ENCODE results near the gene PLA2G6. TPM values are rescaled to one million over a fixed set of nuclear protein-coding genes. Genes with fewer than 3 reads are reported as not detected.

Gene PLA2G6
- total RNA-seq, 1 experiment from 2014 or later, result 6.0 TPM

GRCh38 chr22:38219632-38220031 lies 38.0 kb upstream of the PLA2G6 start:
- H3F3A ChIP-seq (ENCODE audit: low read length, unreplicated experiment), result no peaks in the 10 kb centered on the region
- ATAC-seq (no peak), DNase-seq (no peak)
- H3K27ac ChIP-seq (ENCODE audit: low read length), result peak overlapping the region; percentile 93
- no peak overlapping the region for H2AFZ ChIP-seq (ENCODE audit: low read length)
- CTCF ChIA-PET, result no interaction called here
- H3K79me2 ChIP-seq (ENCODE audit: low read length), result no peaks in the 10 kb centered on the region
- peaks cover 21% of the 10 kb centered on the region for H3K4me1 ChIP-seq (ENCODE audit: insufficient read depth, low read length)
- TSS peak; percentile 4 for BruUV-seq (replicated peaks)
- no peak overlapping the region for H3K4me3 ChIP-seq (ENCODE audit: low read length)
- no peaks in the 10 kb centered on the region for H3K9me3 ChIP-seq (ENCODE audit: low read length)
- TF ChIP-seq CTCF (conservative IDR thresholded peaks at IDR 0.05; ENCODE audit: low read depth, low read length), result no peak
- intact Hi-C loops (cut with micrococcal nuclease), result loop anchor here (10.0 kb wide), 1 partner anchor 105 kb away; the partner anchor contains the start of gene BAIAP2L2
- peaks cover 8% of the 10 kb centered on the region; the same call in 1 of the 2 replicates for H3K36me3 ChIP-seq (ENCODE audit: low read depth, low read length)
- no peaks in the 10 kb centered on the region for H3K9me2 ChIP-seq (replicated peaks; ENCODE audit: low read length)
- H3K4me2 ChIP-seq (ENCODE audit: low read length), result no peak overlapping the region
- peak overlapping the region; percentile 88 for H3K9ac ChIP-seq (ENCODE audit: low read length)
- H4K20me1 ChIP-seq (ENCODE audit: low read length), result no peaks in the 10 kb centered on the region
- POLR2A ChIA-PET (ENCODE audit: unreplicated experiment), result interaction anchor here (0.6 kb wide), 1 partner anchor 990 kb away, joined by 8 read pairs; no protein-coding TSS in a partner anchor
- H3K27me3 ChIP-seq (ENCODE audit: low read length), result no peaks in the 10 kb centered on the region

DNA sequence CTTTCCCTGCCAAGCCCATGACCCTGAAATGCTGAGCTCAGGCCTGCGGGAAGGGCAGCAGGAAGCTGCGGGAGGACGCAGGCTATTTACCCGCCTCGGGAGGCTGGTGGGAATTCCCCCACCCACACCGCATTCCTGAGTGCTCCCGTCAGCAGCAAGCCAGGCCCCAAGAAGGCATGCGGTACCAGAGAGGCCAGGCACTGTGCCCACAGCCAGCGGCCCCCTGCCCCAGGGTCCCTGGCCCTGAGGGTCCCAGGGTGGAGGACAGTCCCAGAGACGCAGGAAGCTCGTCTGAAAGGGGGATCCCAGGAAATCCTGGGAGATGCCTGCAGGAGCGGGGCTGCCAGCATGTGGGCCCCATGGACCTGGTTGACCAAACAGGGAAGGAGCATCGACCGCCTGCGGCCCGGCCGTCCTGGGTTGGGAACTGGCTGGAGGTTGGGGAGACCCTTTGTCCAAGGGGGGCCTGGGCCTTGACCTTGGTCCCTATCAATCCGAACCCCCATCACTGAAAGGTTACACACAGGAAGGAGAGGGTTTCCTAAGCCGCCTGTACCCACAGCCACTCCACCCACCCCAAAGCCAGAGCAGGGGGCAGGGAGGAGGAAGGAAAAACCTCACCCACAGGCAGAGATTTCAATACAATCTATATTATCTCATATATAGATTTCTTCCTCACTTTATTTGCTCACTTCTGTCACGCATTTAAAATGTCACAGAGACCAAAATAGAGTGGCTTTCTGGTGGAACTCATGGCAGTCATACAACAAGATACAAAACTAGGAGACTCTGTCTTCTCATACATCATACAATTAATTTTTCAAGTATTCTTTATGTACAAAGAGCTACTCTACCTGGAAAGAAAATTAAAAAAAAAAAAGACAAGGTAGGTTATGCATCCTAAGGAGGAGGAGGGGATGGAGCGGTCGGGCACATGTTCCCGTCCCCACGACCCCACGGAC lies 37.3 kb upstream of the PLA2G6 start:
- H3K9me2 ChIP-seq (replicated peaks; ENCODE audit: low read length), result no peaks in the 10 kb centered on the region
- ATAC-seq (peak; percentile 87), DNase-seq (peak; percentile 88)
- peak overlapping the region; percentile 49 for H3K4me2 ChIP-seq (ENCODE audit: low read length)
- TSS peak; percentile 30 for BruUV-seq (replicated peaks)
- H3K9me3 ChIP-seq (ENCODE audit: low read length), result no peaks in the 10 kb centered on the region
- H3K79me2 ChIP-seq (ENCODE audit: low read length), result no peaks in the 10 kb centered on the region
- H3K4me3 ChIP-seq (ENCODE audit: low read length), result no peak overlapping the region
- H3K27me3 ChIP-seq (ENCODE audit: low read length), result no peaks in the 10 kb centered on the region
- no peaks in the 10 kb centered on the region for H3F3A ChIP-seq (ENCODE audit: low read length, unreplicated experiment)
- intact Hi-C loops (cut with micrococcal nuclease), result loop anchor here (10.0 kb wide), 1 partner anchor 104 kb away; the partner anchor contains the start of gene BAIAP2L2
- no peak for TF ChIP-seq EZH2phosphoT487 (IDR thresholded peaks at IDR 0.05; ENCODE audit: borderline replicate concordance, low read length)
- TF ChIP-seq EZH2 (IDR thresholded peaks at IDR 0.05; ENCODE audit: low read length, unreplicated experiment), result no peak
- no peak for TF ChIP-seq CTCF (conservative IDR thresholded peaks at IDR 0.05; ENCODE audit: low read depth, low read length)
- peak overlapping the region; percentile 93 for H3K27ac ChIP-seq (ENCODE audit: low read length)
- CTCF ChIA-PET, result interaction anchor here (0.8 kb wide), 1 partner anchor 167 kb away, joined by 4 read pairs; no protein-coding TSS in a partner anchor
- H3K36me3 ChIP-seq (ENCODE audit: low read depth, low read length), result peaks cover 8% of the 10 kb centered on the region
- H2AFZ ChIP-seq (ENCODE audit: low read length), result no peak overlapping the region
- peaks cover 21% of the 10 kb centered on the region for H3K4me1 ChIP-seq (ENCODE audit: insufficient read depth, low read length)
- no peaks in the 10 kb centered on the region for H4K20me1 ChIP-seq (ENCODE audit: low read length)
- POLR2A ChIA-PET (ENCODE audit: unreplicated experiment), result interaction anchor here (0.5 to 0.7 kb wide), 5 partner anchors 10 to 486 kb away, joined by 3 to 10 read pairs (median 3); partner anchors contain the start of gene MICALL1
- H3K9ac ChIP-seq (ENCODE audit: low read length), result peak overlapping the region; percentile 88

All from PC-3 (cell line).